ENCODE results near the gene LRRC9.
"Not testable (repeated sequence)": the region's sequence is repeated elsewhere in the genome, so short reads cannot be mapped to it uniquely, and the experiment has no call there.

LRRC9 gene

DNA sequence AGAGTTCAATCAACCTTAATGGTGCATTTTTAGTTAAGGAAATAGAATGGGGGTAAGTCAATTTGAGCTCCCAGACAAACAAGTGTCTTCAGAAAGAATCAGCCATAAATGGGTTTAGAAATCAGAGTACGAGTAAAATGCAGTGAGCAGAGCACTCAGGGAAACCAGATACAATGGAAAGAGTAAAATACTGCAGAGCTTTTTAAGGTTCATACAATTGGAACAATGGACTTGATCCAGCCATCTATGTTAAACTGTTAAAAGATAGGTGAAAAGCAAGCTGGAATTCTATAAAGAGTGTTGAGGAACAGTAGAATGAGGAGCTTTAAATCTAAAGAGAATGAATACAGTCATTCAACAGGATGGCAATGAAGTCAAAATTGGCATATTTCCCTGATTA lies 147.9 kb downstream of the LRRC9 start:
- no peak for DNase-seq

DNA sequence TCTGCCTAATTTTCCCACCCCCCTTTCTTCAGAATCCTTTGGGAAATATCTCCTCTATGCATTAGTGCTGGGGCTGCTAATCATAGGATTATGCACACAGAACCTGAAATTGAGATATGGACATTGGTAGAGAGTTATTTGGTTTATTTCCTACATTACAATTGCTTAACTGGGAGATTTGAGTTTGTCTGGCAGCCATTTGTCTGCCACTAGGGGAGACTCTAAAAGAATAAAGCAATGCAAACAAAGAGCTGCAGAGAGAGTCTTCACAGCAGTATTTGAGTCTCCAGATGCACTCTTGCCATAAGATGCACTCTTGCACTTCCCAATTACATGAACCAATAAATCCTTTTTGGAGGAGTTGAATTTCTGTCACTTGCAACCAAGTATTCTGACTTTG lies 159.8 kb downstream of the LRRC9 start:
- no peak for DNase-seq

GRCh38 chr14:60085085-60085484 lies 165.1 kb downstream of the LRRC9 start:
- no peak for DNase-seq

DNA sequence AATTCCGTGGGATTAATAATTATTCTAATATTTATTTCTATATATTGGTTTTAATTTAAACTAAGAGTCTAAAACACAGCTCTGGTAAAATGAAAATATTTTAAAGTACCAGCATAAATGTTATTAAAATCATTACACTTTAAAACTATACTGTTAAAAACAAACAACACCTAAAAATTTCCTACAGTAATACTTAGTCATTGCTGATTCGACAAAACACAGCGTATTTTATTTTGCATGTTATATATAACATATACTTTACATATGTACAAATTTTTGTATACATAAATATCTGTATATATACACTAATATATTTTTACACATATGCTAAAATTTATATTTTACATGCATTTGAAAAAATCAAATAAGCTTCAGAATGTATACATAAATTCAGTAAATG lies 165.7 kb downstream of the LRRC9 start:
- no peak for DNase-seq

DNA sequence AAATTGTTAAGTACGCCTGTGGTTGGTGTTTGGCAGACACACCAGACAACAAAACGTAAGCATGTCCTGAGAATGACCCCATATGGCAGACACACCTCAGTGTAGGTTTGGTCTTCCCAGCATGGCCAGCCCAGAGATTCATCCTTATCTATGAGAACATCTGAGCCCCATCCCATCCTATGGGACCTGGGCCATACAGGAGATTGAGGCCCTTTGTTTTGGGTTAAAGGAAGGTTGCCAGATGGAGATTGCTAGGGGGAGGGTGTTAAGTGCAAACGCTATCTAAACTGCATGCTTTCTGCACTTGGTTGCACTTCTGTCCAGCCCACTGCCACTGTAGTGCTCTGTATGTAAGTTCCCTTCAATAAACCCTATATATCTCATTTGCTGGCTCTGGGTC lies 167.7 kb downstream of the LRRC9 start:
- DNase-seq: peak; percentile 50

DNA sequence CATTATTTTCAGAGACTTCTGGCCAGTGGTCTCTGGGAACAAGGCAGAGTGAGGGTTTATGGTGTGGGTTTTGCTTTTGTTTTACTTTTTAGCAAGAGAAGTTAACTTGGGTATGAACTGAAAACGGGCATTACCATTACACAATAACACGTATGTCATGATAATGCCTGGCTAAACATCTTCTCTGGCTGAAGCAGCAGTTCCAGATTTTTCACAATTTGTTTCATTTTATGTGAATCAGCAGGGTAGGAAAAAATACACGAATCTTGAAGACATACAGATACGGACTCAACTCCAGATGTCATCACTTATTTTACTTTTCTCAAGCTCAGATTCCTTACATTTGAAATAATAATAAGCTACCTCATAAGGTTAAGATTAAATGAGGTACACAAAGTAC lies 169.3 kb downstream of the LRRC9 start:
- no peak for DNase-seq

DNA sequence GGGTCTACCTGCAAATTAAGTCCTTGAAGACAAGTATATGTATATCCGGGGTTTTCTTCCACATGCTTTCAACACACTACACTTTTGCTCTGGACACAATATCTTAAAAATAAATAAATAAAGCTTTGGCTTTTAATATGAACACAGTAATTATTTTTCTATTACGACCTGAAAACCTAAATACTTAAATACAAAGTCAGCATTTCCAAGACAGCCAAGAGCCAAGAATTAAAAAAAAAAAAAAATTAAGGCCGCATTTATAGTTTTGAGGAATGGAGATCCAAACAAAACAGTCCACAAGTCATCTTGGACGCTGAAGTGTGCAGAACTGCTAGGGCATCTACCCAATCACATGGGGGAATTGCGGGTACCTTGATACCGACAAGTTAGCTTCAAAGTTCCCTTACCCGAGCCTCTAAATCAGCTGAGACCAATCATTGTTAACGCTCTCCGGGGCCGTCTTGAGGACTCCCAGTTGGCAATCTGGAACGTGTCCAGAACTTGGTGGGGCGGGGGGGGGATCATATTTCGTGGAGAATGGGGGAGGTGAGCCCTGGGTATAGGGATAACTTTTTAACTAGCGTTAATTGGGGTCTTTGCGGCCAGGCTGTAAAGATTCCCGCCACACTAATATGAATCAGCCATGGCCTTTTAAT lies 171.0 kb downstream of the LRRC9 start:
- peak; percentile 89 for DNase-seq

DNA sequence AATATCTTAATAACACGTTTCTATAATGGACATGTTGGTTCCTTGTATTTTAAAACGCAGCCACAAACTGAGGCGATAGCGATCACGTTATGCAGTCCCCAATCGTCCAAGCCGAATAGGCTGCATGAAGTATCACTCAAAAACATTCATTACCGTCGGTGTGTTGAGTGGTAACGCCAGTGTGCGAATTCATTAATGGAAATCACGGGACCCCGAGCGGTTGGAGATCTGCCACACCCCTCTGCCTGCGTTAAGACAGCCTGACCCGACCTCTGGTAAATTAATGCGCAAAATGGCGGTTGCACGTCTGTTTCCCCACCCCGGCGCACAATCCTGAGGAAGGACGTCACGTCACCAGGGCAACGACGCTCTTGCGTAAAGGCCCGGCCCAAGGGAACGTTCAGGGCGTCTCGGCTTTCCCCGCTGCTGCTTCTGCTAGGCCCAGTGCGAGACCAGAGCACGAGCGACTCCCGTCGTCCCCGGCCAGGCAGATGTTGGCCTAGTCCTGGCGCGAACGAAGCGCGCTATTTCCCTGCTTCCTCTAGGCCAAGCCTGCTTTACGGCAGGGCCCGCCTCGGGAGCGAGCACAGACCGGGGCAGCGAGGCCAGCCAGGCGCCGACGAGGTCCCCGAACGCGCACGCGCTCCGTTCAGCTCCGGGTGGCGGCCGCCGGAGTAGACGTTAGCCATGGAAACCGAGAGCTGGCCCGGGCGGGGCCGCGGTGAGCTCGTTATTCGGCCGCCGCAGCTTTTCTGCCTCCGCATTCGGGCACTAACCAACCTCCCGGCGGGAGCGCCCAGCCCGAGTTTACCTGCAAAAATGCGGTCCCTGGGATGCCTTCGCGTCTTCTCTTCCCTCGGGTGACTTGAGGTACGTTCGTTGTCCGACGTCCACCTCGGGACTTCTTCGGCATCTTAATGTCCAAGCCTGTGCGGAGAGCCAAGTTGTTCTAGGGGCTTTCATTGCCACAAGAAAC lies 171.9 kb downstream of the LRRC9 start, which contains the start of gene PCNX4:
Gene PCNX4, plus strand, starts transcription at position 374 of the 976 bp plus-strand sequence. CDS start 15,716 bp downstream, outside the sequence.
- DNase-seq: peak; percentile 99

DNA sequence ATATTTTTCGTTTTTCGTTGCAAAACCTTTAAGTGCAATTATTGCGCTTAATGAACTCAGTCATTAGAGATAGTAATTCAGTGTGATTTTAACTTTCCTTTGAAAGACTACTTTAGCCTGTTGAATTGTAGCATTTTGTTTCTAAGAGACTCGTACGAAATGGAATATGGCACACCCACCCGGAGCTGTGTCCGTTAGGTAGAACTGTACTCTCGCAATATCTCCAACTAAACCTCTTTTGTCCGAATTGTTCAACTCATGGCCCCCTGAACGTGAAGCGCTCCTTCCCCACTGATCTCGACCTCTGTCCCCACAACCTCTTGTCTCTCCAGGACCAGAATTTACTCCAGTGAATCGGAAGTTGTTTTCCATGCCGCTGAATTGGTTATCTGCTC lies 172.6 kb downstream of the LRRC9 start:
- DNase-seq: peak; percentile 67

DNA sequence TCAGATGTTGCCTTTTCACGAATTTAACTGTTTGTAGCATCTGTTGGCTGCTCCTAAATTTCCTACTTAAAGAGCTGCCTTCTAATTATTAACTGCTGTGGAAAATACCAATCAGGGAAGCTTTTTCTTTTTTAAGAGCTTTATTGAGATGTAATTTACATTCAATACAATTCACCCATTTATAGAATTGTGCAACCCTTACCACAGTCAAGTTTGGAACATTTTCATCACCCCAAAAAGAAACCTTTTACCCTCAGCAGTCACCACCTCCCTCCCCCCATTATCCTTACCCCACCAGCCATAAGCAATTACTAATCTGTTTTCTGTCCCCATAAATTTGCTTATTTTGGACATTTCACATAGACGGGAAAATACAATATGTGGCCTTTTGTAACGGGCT lies 173.1 kb downstream of the LRRC9 start:
- DNase-seq: peak; percentile 23

DNA sequence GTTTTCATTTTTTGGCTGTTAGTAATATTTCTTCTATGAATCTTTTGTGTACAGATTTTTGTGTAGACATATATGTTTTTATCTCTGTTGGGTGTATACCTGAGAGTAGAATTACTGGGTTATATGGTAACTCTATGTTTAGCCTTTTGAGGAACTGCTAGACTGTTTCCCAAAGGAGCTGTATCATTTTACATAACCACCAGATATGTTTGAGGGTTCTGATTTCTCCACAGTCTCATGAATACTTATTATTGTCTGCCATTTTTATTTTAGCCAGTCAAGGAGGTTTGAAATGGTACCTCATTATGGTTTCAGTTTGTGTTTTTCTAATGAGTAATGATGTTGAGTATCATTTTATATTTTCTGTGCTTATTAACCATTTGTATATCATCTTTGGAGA lies 173.7 kb downstream of the LRRC9 start:
- peak; percentile 40 for DNase-seq

GRCh38 chr14:60094306-60094897 lies 174.5 kb downstream of the LRRC9 start:
- DNase-seq: peak; percentile 95

- DNase-seq: no peak
Observed at GRCh38 chr14:60095231-60095630, 175.3 kb downstream of the LRRC9 start.

DNA sequence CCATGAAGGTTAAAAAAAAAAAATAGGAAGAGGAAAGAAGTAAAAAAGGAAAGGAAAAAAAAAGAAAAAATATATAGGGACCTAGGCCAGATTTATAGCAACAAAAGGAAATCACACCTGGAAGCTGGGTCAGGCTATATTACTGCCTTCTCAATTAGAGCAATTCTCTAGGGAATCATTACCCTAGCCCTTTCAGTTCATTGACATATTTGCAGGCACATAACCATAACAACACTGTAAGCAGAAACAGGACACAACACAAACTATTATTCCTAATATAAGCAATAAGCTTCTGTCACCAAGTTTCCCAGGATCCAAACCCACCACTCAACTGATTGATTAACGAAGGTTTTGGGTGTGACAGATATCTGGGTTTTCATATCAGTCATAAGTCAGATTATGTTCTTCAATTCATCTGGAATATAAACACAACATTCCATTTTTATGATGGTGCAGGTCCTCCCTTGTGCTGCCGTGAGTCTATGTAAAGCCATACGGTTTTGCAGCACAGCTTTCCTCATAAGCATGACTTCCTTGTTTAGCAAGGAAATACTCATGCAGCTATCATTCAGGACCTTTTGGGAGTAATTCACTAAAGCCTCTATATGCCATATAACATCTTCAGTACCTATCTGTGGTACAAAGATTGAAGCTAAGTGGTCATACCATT lies 176.0 kb downstream of the LRRC9 start:
- DNase-seq: no peak

- no peak for DNase-seq
Observed at GRCh38 chr14:60097974-60098373, 178.0 kb downstream of the LRRC9 start.

GRCh38 chr14:60099855-60100254 lies 179.9 kb downstream of the LRRC9 start:
- DNase-seq: not testable (repeated sequence)

GRCh38 chr14:60101786-60102185 lies 181.8 kb downstream of the LRRC9 start:
- no peak for DNase-seq

GRCh38 chr14:60102389-60102788 lies 182.4 kb downstream of the LRRC9 start:
- DNase-seq: no peak

DNA sequence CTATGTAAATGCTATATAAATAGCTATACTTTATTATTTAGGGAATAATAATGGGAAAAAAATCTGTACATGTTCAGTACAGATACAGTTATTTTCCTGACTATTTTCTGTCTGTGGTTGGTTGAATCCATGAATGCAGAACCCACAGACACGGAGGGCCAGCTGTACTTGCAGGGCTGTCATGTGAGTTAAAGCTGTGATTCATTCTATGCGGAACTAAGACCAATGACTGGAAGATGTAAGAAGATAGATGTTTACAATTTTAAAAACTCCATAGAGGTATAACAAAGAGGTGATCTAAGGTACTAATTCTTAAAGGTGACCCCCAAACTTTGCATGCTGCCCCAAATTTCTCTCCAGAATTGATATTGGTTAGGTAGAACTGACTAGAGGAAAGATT lies 186.4 kb downstream of the LRRC9 start:
- no peak for DNase-seq

- no peak for DNase-seq
Observed at GRCh38 chr14:60107477-60107876, 187.5 kb downstream of the LRRC9 start.

GRCh38 chr14:60111732-60112131 lies 191.8 kb downstream of the LRRC9 start:
- no peak for DNase-seq

Data from hematopoietic multipotent progenitor cell treated with erythropoietin and hydrocortisone succinate and interleukin-3 and kit ligand, for 6 days (in vitro differentiated cells).